Right atrium auricular region (tissue), 2 donors: ENCODE data around the gene CTNND2. TPM values are rescaled to one million over a fixed set of nuclear protein-coding genes. Genes with fewer than 3 reads are reported as not detected.

Experiments used
- DNase-seq: peaks from one replicate; pipeline ENCODE4 v3.0.0-alpha.2; 2019; ENCODE audit warnings: low spot score
- H3K27ac ChIP-seq, 2 donors: fragments of 200-600 bp; sonication (generic); 1 replicate in 1 of 2; 2 replicates in 1 of 2; pipeline ENCODE4 v1.5.1; 2016 to 2019
- H3K27me3 ChIP-seq, 2 donors: fragments of 200-600 bp; sonication (generic); one replicate each; pipeline versions ENCODE4 v1.5.1 to v1.6.0; 2017 to 2019
- H3K36me3 ChIP-seq: fragments of 200-600 bp; sonication (generic); one replicate; pipeline ENCODE4 v1.5.1; 2016
- H3K4me1 ChIP-seq, 2 donors: fragments of 200-600 bp; sonication (generic); one replicate each; pipeline versions ENCODE4 v1.5.1 to v1.6.0; 2017 to 2019
- H3K4me3 ChIP-seq, 2 donors: fragments of 200-600 bp; sonication (generic); 1 replicate in 1 of 2; 2 replicates in 1 of 2; pipeline ENCODE4 v1.5.1; 2017 to 2019; ENCODE audit warnings: mild to moderate bottlenecking in 1 of 2, moderate library complexity in 1 of 2
- H3K9me3 ChIP-seq, 2 donors: fragments of 200-600 bp; sonication (generic); one replicate each; pipeline ENCODE4 v1.5.1; 2019
- CTCF ChIP-seq, 2 donors: fragments of 200-600 bp; sonication (generic); IDR thresholded peaks; one replicate each; pipeline ENCODE4 v1.5.1; 2019; ENCODE audit warnings: antibody characterized with exemption in 2 of 2
- total RNA-seq, 2 donors: library from RNA; depleted of rRNA; stranded (reverse); fragments of >200 nt; gene quantifications; one replicate each; pipeline ENCODE4 v1.1.0, GENCODE V29; 2016

Gene CTNND2
- total RNA-seq, 2 donors from 2014 or later = 8.6 to 9.0 TPM

GRCh38 chr5:11346336-11346735, 557.9 kb downstream of the CTNND2 start:
- no peak overlapping the region for H3K27ac ChIP-seq
- TF ChIP-seq CTCF (IDR thresholded peaks at IDR 0.05) = no peak
- no peak for DNase-seq
- no peaks in the 10 kb centered on the region for H3K9me3 ChIP-seq
- H3K4me3 ChIP-seq = no peak overlapping the region
- no peaks in the 10 kb centered on the region for H3K27me3 ChIP-seq
- H3K4me1 ChIP-seq = no peaks in the 10 kb centered on the region
- no peaks in the 10 kb centered on the region for H3K36me3 ChIP-seq

- Histone ChIP-seq H3K36me3 (no peaks in the 10 kb centered on the region), H3K4me1 (no peaks in the 10 kb centered on the region), H3K27ac (no peak overlapping the region), H3K27me3 (no peaks in the 10 kb centered on the region), H3K9me3 (no peaks in the 10 kb centered on the region), H3K4me3 (no peak overlapping the region)
- TF ChIP-seq CTCF (IDR thresholded peaks at IDR 0.05) = no peak
- DNase-seq = no peak
Measured at GRCh38 chr5:11335881-11336760, 568.1 kb downstream of the CTNND2 start.

GRCh38 chr5:11334404-11334803, 569.8 kb downstream of the CTNND2 start:
- Histone ChIP-seq H3K36me3 (no peaks in the 10 kb centered on the region), H3K27me3 (no peaks in the 10 kb centered on the region), H3K27ac (no peak overlapping the region), H3K4me3 (no peak overlapping the region), H3K9me3 (no peaks in the 10 kb centered on the region), H3K4me1 (no peaks in the 10 kb centered on the region)
- no peak for TF ChIP-seq CTCF (IDR thresholded peaks at IDR 0.05)
- DNase-seq = no peak

GRCh38 chr5:11329679-11330078, 574.6 kb downstream of the CTNND2 start:
- Histone ChIP-seq H3K27me3 (no peaks in the 10 kb centered on the region), H3K4me3 (no peak overlapping the region), H3K9me3 (no peaks in the 10 kb centered on the region), H3K36me3 (no peaks in the 10 kb centered on the region), H3K4me1 (no peaks in the 10 kb centered on the region), H3K27ac (no peak overlapping the region)
- no peak for DNase-seq
- no peak for TF ChIP-seq CTCF (IDR thresholded peaks at IDR 0.05)

- Histone ChIP-seq H3K9me3 (no peaks in the 10 kb centered on the region), H3K4me1 (no peaks in the 10 kb centered on the region), H3K4me3 (no peak overlapping the region), H3K27me3 (no peaks in the 10 kb centered on the region), H3K36me3 (no peaks in the 10 kb centered on the region), H3K27ac (peak overlapping the region in 1 of 2 donors; percentile 38)
- TF ChIP-seq CTCF (IDR thresholded peaks at IDR 0.05) = no peak
- no peak for DNase-seq
Measured at GRCh38 chr5:11324521-11325289, 579.5 kb downstream of the CTNND2 start.
